Kidney (tissue), 14 donors: ENCODE data around the gene GTF3C1. TPM values are rescaled to one million over a fixed set of nuclear protein-coding genes. Genes with fewer than 3 reads are reported as not detected.

Experiments
- DNase-seq, 5 donors: peaks; one replicate each; pipeline ENCODE4 v3.0.0-alpha.2; 2013 to 2020
- FAIRE-seq: peaks from 2 replicates; lab custom pipeline; 2012; peaks lifted over from hg19 to GRCh38; lab: Jason Lieb, UNC
- H3K27ac ChIP-seq, 2 donors: one replicate each; pipeline ENCODE4 v1.7.0; 2013; ENCODE audit warnings: low read depth in 2 of 2, low read length in 2 of 2, inconsistent platforms in 1 of 2
- H3K27me3 ChIP-seq: one replicate; pipeline ENCODE4 v1.7.1; 2013; ENCODE audit warnings: low read length, inconsistent platforms; ENCODE audit not compliant: control insufficient read depth, insufficient read depth
- H3K36me3 ChIP-seq, 3 donors: one replicate each; pipeline versions ENCODE4 v1.7.0 to v1.7.1; 2013; ENCODE audit warnings: low read length in 3 of 3, control low read depth in 1 of 3, inconsistent platforms in 1 of 3; ENCODE audit not compliant: insufficient read depth in 3 of 3, control insufficient read depth in 2 of 3
- H3K4me1 ChIP-seq, 3 donors: one replicate each; pipeline versions ENCODE4 v1.7.0 to v1.7.1; 2013; ENCODE audit warnings: low read length in 3 of 3, inconsistent platforms in 1 of 3, low read depth in 1 of 3; ENCODE audit not compliant: control insufficient read depth in 2 of 3, insufficient read depth in 2 of 3
- H3K4me3 ChIP-seq, 3 donors: one replicate each; pipeline versions ENCODE4 v1.7.0 to v1.8.1; 2013; ENCODE audit warnings: low read length in 3 of 3, control low read depth in 1 of 3, inconsistent platforms in 1 of 3
- H3K9ac ChIP-seq, 3 donors: one replicate each; pipeline versions ENCODE4 v1.7.0 to v1.7.1; 2013; ENCODE audit warnings: low read length in 3 of 3, control low read depth in 1 of 3, inconsistent platforms in 1 of 3
- H3K9me3 ChIP-seq, 3 donors: one replicate each; pipeline versions ENCODE4 v1.7.0 to v1.7.1; 2013; ENCODE audit warnings: low read length in 3 of 3, control low read depth in 1 of 3, inconsistent platforms in 1 of 3; ENCODE audit not compliant: control insufficient read depth in 2 of 3, insufficient read depth in 1 of 3
- intact Hi-C: fragments of 100-400 bp; cut with DNase I; formaldehyde crosslinking; loops from one replicate; pipeline ENCODE4 v1.11.1; 2022
- polyA plus RNA-seq: library from polyadenylated mRNA; stranded (reverse); fragments of 350-450 nt; fragmentation: Illumina TruSeq; extraction: RNeasy Lipid Tissue Mini Kit (QIAGEN cat#74804); gene quantifications from one replicate; pipeline ENCODE4 v1.2.3, GENCODE V29; 2014; ENCODE audit warnings: low read depth, low replicate concordance; ENCODE audit not compliant: insufficient read depth
- total RNA-seq: library from RNA; stranded (reverse); fragmentation: NEBNext Ultra II Directional; extraction: Animal tissue kit (Norgen Biotek cat#: 25700); gene quantifications from one replicate; pipeline ENCODE4 v1.2.1, GENCODE V29; 2021
- TF ChIP-seq, protein P1 (sequence below): IDR thresholded peaks from 3 replicates; pipeline ENCODE4 v1.5.1; 2012; ENCODE audit warnings: mild to moderate bottlenecking, moderate library complexity, borderline replicate concordance; ENCODE audit not compliant: insufficient read depth; ENCODE audit errors: extremely low read depth
- donor health status: control.
- donor health status: control.
- donor health status: control.
- donor health status: control.
- donor health status: control.
- donor health status: DM: yes; HTN: yes; CAD: no.
- donor health status: Normal renal cell carcinoma (clear cell type).

Gene GTF3C1
- total and polyA plus RNA-seq, 2 donors from 2014 or later: 59.0 to 81.7 TPM

DNA sequence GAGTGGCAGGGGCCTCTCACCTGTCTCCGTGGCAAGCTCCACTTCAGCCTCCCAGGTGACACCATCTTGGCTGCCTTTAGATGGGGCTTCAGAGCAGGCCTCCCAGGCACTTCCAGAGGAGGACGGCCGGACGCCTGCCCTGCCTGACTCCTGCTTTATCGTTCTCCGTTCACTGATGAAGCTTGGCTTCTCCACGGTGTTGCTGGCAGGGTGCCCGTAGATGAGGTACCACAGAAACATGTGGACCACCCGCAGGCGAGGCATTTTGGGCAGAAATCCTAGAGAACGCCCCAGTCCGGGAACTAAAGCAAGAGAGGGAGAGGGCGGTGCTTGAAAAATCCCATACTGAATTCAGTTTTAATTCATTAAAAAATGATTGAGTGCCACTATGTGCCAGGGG is 54.5 kb downstream of the GTF3C1 start:
- H3K9me3 ChIP-seq: no peaks in the 10 kb centered on the region
- TF ChIP-seq, protein P1, sequence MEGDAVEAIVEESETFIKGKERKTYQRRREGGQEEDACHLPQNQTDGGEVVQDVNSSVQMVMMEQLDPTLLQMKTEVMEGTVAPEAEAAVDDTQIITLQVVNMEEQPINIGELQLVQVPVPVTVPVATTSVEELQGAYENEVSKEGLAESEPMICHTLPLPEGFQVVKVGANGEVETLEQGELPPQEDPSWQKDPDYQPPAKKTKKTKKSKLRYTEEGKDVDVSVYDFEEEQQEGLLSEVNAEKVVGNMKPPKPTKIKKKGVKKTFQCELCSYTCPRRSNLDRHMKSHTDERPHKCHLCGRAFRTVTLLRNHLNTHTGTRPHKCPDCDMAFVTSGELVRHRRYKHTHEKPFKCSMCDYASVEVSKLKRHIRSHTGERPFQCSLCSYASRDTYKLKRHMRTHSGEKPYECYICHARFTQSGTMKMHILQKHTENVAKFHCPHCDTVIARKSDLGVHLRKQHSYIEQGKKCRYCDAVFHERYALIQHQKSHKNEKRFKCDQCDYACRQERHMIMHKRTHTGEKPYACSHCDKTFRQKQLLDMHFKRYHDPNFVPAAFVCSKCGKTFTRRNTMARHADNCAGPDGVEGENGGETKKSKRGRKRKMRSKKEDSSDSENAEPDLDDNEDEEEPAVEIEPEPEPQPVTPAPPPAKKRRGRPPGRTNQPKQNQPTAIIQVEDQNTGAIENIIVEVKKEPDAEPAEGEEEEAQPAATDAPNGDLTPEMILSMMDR: no peak
- H3K4me1 ChIP-seq: peaks cover 0 to 3% (median 0%) of the 10 kb centered on the region in 3 donors
- H3K27me3 ChIP-seq: no peaks in the 10 kb centered on the region
- FAIRE-seq (no peak), DNase-seq (peak in 1 of 5 donors; percentile 55)
- intact Hi-C loops: no loop called here
- H3K27ac ChIP-seq: no peak overlapping the region
- peaks cover 10 to 61% (median 52%) of the 10 kb centered on the region in 3 donors for H3K36me3 ChIP-seq
- H3K9ac ChIP-seq: no peak overlapping the region
- no peak overlapping the region for H3K4me3 ChIP-seq

DNA sequence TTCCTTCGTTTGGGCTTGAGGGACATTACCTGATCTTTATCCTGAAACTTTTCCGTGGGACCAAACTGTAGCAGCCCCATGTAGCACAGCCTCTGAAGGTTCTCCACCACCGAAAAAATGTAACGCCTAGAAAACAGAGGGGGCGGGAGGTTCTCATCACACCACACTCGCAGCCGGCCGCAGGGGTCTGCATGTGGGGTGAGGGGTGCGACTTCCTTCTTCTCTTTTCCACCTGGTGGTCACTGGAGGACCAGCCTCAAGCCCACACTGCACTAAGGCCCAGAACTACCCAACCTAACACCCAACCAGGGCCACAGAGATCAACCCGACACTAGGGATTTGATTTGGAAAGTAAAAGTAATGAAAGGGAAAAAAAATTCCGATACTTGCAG is 57.1 kb downstream of the GTF3C1 start:
- TF ChIP-seq, protein P1: no peak
- no peak for FAIRE-seq

DNA sequence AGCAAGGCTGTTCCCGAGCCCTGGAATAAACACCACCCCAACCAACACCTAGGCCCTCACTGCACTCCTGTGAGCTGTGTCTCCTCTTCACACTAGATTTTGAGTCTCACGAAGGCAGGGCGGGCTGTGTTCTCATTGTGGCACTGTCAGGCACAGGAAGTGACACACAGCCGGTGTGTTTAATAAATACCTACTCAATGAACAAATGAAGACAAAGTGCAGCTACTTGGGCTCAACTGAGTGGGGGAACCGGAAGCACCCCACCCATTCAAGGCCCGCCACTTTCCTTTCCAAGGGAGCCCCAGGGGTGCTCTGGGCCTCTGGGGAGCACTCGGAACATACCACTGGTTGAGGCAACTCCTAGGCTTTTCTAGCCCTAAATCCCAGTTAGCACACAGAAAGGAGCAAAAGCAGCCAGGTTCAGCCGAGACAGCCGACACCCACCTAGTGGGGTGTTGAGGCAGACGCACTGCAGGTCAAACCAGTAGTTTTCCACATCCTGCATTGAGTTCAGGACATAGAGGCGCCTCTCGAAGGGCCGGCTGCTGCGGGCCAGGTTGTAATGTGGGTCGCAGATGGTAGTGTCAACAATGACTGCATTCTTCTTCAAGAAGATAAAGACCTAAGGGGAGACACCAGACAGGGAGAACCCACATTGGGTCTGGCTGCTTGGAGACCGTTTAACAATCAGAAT is 57.7 kb downstream of the GTF3C1 start:
- H3K4me3 ChIP-seq: no peak overlapping the region
- peak overlapping the region; percentile 45 to 52 for H3K27ac ChIP-seq
- TF ChIP-seq, protein P1: no peak
- H3K36me3 ChIP-seq: peaks cover 8 to 65% (median 49%) of the 10 kb centered on the region in 3 donors
- no peak for FAIRE-seq
- H3K9ac ChIP-seq: no peak overlapping the region
- H3K9me3 ChIP-seq: no peaks in the 10 kb centered on the region
- peak in 1 of 5 donors; percentile 45 for DNase-seq
- intact Hi-C loops: no loop called here
- no peaks in the 10 kb centered on the region for H3K27me3 ChIP-seq
- no peaks in the 10 kb centered on the region for H3K4me1 ChIP-seq

More for the DNA sequence above, 57.1 kb downstream of the GTF3C1 start:
- Histone ChIP-seq H3K36me3 (peaks cover 10 to 66% (median 52%) of the 10 kb centered on the region in 3 donors), H3K9ac (no peak overlapping the region), H3K27ac (peak overlapping the region in 1 of 2 donors; percentile 0), H3K4me1 (no peaks in the 10 kb centered on the region), H3K9me3 (no peaks in the 10 kb centered on the region), H3K27me3 (no peaks in the 10 kb centered on the region), H3K4me3 (no peak overlapping the region)
- peak in 1 of 5 donors; percentile 22 for DNase-seq
- intact Hi-C loops: no loop called here
